ENCODE data around the gene ATP13A3. TPM values are rescaled to one million over a fixed set of nuclear protein-coding genes. Genes with fewer than 3 reads are reported as not detected.

The ATP13A3 gene
- total RNA-seq, 1 donor from 2014 or later: 91.9 TPM

GRCh38 chr3:194462936-194463335 lies 23.9 kb downstream of the ATP13A3 start:
- ChIA-PET CTCF (interaction anchor here (0.8 kb wide), 1 partner anchor 9 kb away, joined by 6 read pairs; no protein-coding TSS in a partner anchor), POLR2A (no interaction called here)
- no peak overlapping the region for H3K4me3 Mint-ChIP-seq
- ATAC-seq (ENCODE audit: low read depth) (no peak), DNase-seq (no peak)
- peaks cover 15% of the 10 kb centered on the region for H3K4me1 Mint-ChIP-seq
- peaks cover 22% of the 10 kb centered on the region for H3K36me3 Mint-ChIP-seq (ENCODE audit: low read depth)
- no peaks in the 10 kb centered on the region for H3K9me3 Mint-ChIP-seq
- no peak overlapping the region for H3K27ac Mint-ChIP-seq
- H3K27me3 Mint-ChIP-seq: no peaks in the 10 kb centered on the region
- intact Hi-C loops (cut with micrococcal nuclease): no loop called here
- TF ChIP-seq, protein P1, sequence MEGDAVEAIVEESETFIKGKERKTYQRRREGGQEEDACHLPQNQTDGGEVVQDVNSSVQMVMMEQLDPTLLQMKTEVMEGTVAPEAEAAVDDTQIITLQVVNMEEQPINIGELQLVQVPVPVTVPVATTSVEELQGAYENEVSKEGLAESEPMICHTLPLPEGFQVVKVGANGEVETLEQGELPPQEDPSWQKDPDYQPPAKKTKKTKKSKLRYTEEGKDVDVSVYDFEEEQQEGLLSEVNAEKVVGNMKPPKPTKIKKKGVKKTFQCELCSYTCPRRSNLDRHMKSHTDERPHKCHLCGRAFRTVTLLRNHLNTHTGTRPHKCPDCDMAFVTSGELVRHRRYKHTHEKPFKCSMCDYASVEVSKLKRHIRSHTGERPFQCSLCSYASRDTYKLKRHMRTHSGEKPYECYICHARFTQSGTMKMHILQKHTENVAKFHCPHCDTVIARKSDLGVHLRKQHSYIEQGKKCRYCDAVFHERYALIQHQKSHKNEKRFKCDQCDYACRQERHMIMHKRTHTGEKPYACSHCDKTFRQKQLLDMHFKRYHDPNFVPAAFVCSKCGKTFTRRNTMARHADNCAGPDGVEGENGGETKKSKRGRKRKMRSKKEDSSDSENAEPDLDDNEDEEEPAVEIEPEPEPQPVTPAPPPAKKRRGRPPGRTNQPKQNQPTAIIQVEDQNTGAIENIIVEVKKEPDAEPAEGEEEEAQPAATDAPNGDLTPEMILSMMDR (IDR thresholded peaks at IDR 0.05): no peak

DNA sequence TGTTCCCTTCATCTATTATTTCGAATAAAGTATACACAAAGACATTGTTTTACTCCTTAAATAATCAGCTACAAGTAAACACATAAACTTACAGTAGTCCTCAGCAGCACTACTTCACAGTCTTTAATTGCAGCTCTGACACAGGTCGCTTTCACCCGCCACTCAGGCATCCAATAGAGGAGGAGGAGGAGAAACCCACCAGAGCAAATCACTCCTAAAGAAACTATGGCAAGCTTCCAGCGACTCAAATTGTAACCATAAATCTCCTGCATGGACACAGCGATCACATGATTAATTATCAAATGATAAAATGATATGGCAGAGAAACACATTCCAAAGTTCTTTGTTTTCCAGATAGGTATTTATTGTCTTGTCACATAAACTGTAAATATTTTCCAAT lies 26.2 kb downstream of the ATP13A3 start:
- intact Hi-C loops (cut with micrococcal nuclease): no loop called here
- peaks cover 7% of the 10 kb centered on the region for H3K4me1 Mint-ChIP-seq
- peaks cover 32% of the 10 kb centered on the region for H3K36me3 Mint-ChIP-seq (ENCODE audit: low read depth)
- no peak overlapping the region for H3K27ac Mint-ChIP-seq
- TF ChIP-seq, protein P1 (IDR thresholded peaks at IDR 0.05): no peak
- no peak overlapping the region for H3K4me3 Mint-ChIP-seq
- DNase-seq: no peak
- no peaks in the 10 kb centered on the region for H3K9me3 Mint-ChIP-seq
- CTCF ChIA-PET: interaction anchor here (1.4 kb wide), 1 partner anchor 12 kb away, joined by 5 read pairs; no protein-coding TSS in a partner anchor
- no peak for ATAC-seq (ENCODE audit: low read depth)
- no peaks in the 10 kb centered on the region for H3K27me3 Mint-ChIP-seq
- POLR2A ChIA-PET: no interaction called here

- ChIA-PET POLR2A (no interaction called here), CTCF (interaction anchor here (1.6 kb wide), 1 partner anchor 14 kb away, joined by 5 read pairs; no protein-coding TSS in a partner anchor)
- Mint-ChIP-seq H3K36me3 (ENCODE audit: low read depth) (peaks cover 50% of the 10 kb centered on the region), H3K27ac (no peak overlapping the region), H3K4me3 (no peak overlapping the region), H3K27me3 (no peaks in the 10 kb centered on the region), H3K4me1 (no peaks in the 10 kb centered on the region), H3K9me3 (no peaks in the 10 kb centered on the region)
- TF ChIP-seq, protein P1 (IDR thresholded peaks at IDR 0.05): no peak
- intact Hi-C loops (cut with micrococcal nuclease): no loop called here
- ATAC-seq (ENCODE audit: low read depth) (no peak), DNase-seq (no peak)
These were observed 28.7 kb downstream of the ATP13A3 start for GRCh38 chr3:194458131-194458530.

- H3K9me3 Mint-ChIP-seq: no peaks in the 10 kb centered on the region
- ATAC-seq (ENCODE audit: low read depth): no peak
- H3K36me3 Mint-ChIP-seq (ENCODE audit: low read depth): peaks cover 60% of the 10 kb centered on the region
- no peak overlapping the region for H3K4me3 Mint-ChIP-seq
- no peaks in the 10 kb centered on the region for H3K27me3 Mint-ChIP-seq
- TF ChIP-seq, protein P1 (IDR thresholded peaks at IDR 0.05): no peak
- no peaks in the 10 kb centered on the region for H3K4me1 Mint-ChIP-seq
- POLR2A ChIA-PET: interaction anchor here (0.6 kb wide), 1 partner anchor 22 kb away, joined by 5 read pairs; no protein-coding TSS in a partner anchor
- CTCF ChIA-PET: no interaction called here
- no peak for DNase-seq
- H3K27ac Mint-ChIP-seq: no peak overlapping the region
- intact Hi-C loops (cut with micrococcal nuclease): no loop called here
These were observed 31.3 kb downstream of the ATP13A3 start for GRCh38 chr3:194455481-194455880.

GRCh38 chr3:194450341-194450740 lies 36.5 kb downstream of the ATP13A3 start:
- no peak for ATAC-seq (ENCODE audit: low read depth)
- TF ChIP-seq, protein P1 (IDR thresholded peaks at IDR 0.05): no peak
- no peak for DNase-seq
- intact Hi-C loops (cut with micrococcal nuclease): no loop called here
- POLR2A ChIA-PET: interaction anchor here (0.6 kb wide), 1 partner anchor 412 kb away, joined by 3 read pairs; no protein-coding TSS in a partner anchor
- Mint-ChIP-seq H3K4me3 (no peak overlapping the region), H3K27ac (no peak overlapping the region), H3K27me3 (no peaks in the 10 kb centered on the region), H3K36me3 (ENCODE audit: low read depth) (peaks cover 71% of the 10 kb centered on the region), H3K9me3 (no peaks in the 10 kb centered on the region), H3K4me1 (peaks cover 6% of the 10 kb centered on the region)
- CTCF ChIA-PET: interaction anchor here (1.0 to 1.5 kb wide), 2 partner anchors 21 to 24 kb away, joined by 3 read pairs; no protein-coding TSS in a partner anchor
